Panc1 (cell line): ENCODE results near the gene INPP4B.

ENCODE experiments used
- TF ChIP-seq, protein P1 (sequence below): fragments of 450-650 bp; IDR thresholded peaks from 2 replicates; pipeline ENCODE4 v1.5.1; 2017; ENCODE audit warnings: mild to moderate bottlenecking
- TF ChIP-seq, protein P2 (sequence below), 2 experiments: IDR thresholded peaks; 2 replicates each; pipeline ENCODE4 v1.6.1; 2011 to 2012; ENCODE audit warnings: low read depth in 2 of 2, control low read depth in 1 of 2, low read length in 1 of 2, mild to moderate bottlenecking in 1 of 2, moderate library complexity in 1 of 2; ENCODE audit not compliant: insufficient read depth in 1 of 2

DNA sequence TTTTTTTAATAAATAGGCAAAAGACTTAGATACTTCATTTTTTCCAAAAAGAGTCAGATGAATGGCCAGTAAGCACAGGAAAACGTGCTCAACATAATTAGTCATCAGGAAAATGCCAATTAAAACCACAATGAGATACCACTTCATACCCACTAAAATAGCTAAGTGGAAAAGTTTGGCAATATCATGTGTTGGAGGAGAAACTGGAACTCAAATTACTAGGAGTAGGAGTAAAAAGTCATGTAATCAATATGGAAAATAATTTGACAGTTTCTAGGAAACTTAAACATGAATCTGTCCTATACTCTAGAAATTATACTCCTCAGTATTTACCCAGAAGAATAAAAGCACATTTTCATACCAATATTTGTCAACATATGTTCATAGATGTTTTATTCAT is 449.8 kb downstream of the INPP4B start:
- TF ChIP-seq, protein P1, sequence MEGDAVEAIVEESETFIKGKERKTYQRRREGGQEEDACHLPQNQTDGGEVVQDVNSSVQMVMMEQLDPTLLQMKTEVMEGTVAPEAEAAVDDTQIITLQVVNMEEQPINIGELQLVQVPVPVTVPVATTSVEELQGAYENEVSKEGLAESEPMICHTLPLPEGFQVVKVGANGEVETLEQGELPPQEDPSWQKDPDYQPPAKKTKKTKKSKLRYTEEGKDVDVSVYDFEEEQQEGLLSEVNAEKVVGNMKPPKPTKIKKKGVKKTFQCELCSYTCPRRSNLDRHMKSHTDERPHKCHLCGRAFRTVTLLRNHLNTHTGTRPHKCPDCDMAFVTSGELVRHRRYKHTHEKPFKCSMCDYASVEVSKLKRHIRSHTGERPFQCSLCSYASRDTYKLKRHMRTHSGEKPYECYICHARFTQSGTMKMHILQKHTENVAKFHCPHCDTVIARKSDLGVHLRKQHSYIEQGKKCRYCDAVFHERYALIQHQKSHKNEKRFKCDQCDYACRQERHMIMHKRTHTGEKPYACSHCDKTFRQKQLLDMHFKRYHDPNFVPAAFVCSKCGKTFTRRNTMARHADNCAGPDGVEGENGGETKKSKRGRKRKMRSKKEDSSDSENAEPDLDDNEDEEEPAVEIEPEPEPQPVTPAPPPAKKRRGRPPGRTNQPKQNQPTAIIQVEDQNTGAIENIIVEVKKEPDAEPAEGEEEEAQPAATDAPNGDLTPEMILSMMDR = no peak
- TF ChIP-seq, protein P2, sequence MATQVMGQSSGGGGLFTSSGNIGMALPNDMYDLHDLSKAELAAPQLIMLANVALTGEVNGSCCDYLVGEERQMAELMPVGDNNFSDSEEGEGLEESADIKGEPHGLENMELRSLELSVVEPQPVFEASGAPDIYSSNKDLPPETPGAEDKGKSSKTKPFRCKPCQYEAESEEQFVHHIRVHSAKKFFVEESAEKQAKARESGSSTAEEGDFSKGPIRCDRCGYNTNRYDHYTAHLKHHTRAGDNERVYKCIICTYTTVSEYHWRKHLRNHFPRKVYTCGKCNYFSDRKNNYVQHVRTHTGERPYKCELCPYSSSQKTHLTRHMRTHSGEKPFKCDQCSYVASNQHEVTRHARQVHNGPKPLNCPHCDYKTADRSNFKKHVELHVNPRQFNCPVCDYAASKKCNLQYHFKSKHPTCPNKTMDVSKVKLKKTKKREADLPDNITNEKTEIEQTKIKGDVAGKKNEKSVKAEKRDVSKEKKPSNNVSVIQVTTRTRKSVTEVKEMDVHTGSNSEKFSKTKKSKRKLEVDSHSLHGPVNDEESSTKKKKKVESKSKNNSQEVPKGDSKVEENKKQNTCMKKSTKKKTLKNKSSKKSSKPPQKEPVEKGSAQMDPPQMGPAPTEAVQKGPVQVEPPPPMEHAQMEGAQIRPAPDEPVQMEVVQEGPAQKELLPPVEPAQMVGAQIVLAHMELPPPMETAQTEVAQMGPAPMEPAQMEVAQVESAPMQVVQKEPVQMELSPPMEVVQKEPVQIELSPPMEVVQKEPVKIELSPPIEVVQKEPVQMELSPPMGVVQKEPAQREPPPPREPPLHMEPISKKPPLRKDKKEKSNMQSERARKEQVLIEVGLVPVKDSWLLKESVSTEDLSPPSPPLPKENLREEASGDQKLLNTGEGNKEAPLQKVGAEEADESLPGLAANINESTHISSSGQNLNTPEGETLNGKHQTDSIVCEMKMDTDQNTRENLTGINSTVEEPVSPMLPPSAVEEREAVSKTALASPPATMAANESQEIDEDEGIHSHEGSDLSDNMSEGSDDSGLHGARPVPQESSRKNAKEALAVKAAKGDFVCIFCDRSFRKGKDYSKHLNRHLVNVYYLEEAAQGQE (IDR thresholded peaks at IDR 0.05; ENCODE audit: insufficient read depth in 1 of 2, low read depth in 2 of 2, low read length in 1 of 2) = no peak
